Loucy (cell line): ENCODE data around the gene CNTNAP2.

ENCODE experiments used
- EZH2phosphoT487 ChIP-seq: fragments of 200-600 bp; IDR thresholded peaks from 2 replicates; pipeline ENCODE4 v1.6.1; 2018; ENCODE audit warnings: antibody characterized with exemption, mild to moderate bottlenecking, moderate library complexity, borderline replicate concordance
- TF ChIP-seq, protein P1 (sequence below): fragments of 200-600 bp; sonication (generic); conservative IDR thresholded peaks from 2 replicates; pipeline ENCODE4 v1.5.1; 2014; ENCODE audit warnings: mild to moderate bottlenecking, antibody characterized with exemption, low read length

DNA sequence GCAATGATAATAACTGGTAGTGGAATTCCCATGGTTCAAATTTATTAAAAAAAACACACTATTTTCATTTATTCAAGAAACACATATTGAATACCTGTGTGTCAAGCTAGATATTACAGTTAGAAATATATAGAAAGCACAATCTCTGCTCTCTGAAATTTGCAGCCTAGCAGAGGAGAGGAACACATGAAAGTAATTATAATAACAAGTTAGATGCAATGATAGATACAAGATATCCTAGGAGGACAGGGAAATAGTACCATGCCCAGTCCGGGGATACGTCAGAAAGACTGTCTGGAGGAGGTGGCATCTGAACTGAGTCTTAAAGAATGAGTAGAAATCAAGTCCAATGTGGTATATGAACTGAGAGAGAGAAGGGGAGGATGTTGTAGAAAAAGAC lies 1988.3 kb downstream of the CNTNAP2 start:
- TF ChIP-seq, protein P1, sequence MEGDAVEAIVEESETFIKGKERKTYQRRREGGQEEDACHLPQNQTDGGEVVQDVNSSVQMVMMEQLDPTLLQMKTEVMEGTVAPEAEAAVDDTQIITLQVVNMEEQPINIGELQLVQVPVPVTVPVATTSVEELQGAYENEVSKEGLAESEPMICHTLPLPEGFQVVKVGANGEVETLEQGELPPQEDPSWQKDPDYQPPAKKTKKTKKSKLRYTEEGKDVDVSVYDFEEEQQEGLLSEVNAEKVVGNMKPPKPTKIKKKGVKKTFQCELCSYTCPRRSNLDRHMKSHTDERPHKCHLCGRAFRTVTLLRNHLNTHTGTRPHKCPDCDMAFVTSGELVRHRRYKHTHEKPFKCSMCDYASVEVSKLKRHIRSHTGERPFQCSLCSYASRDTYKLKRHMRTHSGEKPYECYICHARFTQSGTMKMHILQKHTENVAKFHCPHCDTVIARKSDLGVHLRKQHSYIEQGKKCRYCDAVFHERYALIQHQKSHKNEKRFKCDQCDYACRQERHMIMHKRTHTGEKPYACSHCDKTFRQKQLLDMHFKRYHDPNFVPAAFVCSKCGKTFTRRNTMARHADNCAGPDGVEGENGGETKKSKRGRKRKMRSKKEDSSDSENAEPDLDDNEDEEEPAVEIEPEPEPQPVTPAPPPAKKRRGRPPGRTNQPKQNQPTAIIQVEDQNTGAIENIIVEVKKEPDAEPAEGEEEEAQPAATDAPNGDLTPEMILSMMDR, result no peak
- TF ChIP-seq EZH2phosphoT487, result no peak
